Activated naive CD8-positive, alpha-beta T cell treated with anti-CD3 and anti-CD28 coated beads, Interleukin-2, amount 50 U/mL, for 16 hours (primary cell): ENCODE measurements around the gene PRPF40A.

ENCODE experiments used
- DNase-seq: peaks from one replicate; pipeline ENCODE4 v3.0.0-alpha.2; 2020; ENCODE audit warnings: low read depth, low spot score

PRPF40A gene

DNA sequence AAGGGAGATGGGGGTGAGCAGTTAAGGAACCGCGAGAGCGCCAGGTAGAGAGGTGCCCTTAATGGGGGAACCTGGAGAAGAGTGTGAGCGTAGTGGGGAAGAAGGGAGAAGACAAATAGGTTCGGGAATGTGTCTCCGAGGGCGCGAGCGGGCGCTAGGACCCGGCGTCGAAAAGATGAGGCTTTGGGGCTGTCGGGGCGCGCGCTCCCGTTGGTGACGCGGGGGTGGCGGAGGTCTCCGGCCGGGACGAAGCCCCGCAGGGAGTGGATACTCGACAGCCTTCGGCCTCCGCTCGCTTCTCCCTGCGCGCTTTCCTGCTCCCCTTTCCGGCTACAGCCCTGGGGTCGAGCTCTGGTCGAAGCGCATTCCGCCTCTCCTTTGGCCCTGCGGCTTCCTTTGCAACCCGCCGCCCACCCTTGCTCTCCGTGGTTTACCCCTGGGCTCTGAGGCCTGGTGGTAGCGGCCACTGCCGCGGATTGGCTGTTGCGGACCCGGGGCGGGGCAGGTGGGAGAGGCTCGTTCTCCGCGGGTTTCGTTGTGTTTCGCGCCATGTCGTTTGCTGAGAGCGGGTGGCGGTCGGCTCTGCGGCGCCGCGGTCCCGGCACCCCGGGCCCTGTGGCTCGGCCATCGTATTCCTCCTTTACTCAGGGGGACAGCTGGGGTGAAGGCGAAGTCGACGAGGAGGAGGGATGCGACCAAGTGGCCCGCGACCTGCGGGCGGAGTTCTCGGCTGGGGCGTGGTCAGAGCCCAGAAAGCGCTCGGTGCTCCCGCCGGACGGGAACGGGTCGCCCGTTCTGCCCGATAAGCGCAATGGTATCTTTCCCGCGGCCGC lies 1.0 kb upstream of the PRPF40A start, which contains the start of gene ARL6IP6:
Gene ARL6IP6, plus strand, starts transcription at position 545 of the 833 bp plus-strand sequence. Its CDS starts 5 bp downstream, at position 550.
- peak; percentile 86 for DNase-seq

DNA sequence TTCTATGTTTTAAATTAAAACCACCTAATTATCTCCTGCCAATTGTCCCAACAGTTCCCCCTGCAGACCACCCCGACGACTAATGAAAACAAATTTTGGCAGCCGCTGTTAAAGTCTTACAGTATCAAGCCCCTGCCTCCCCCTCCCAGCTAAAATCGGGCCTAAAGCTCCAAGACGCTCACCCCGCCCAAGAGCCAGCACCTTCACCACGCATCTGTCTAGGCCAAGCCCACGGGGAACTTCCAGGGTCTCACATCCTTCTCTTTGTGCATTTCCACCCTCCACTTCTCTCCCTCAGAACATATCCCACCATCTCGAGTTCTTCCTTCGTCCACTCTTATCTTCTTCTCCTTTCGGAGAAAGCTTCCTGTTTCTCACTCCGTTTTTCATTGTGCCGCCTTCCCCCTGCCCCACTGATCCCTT lies 445 bp downstream of the PRPF40A start:
- no peak for DNase-seq

- DNase-seq, result no peak
Measured at GRCh38 chr2:152715854-152716428, 1.3 kb downstream of the PRPF40A start.

GRCh38 chr2:152715112-152715511 lies 2.1 kb downstream of the PRPF40A start:
- no peak for DNase-seq

- no peak for DNase-seq
Measured at GRCh38 chr2:152710713-152711112, 6.5 kb downstream of the PRPF40A start.

GRCh38 chr2:152708742-152709141 lies 8.5 kb downstream of the PRPF40A start:
- no peak for DNase-seq

DNA sequence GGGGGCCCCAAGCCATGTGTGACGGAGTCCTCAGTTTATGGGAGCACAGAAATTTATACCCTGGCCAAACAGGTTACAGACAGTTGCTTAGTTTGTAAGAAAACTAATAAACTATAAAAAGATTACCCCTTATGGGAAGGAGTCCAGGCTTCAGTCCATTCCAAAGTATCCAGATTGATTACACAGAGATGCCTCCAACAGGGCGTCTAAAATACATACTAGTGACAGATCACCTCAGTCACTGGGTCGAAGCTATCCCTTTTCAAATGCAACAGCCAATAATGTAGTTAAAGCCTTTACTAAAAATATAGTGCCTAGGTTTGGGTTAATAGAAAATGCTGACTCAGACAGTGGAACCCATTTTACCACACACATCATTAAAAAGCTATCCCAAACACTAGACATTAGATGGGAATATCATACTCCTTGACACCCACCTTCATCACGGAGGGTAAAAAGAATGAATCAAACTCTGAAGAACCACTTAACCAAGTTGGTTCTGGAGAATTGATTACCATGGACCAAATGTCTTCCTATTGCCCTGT lies 10.7 kb downstream of the PRPF40A start:
- no peak for DNase-seq

- DNase-seq, result no peak
Measured at GRCh38 chr2:152701198-152701597, 16.1 kb downstream of the PRPF40A start.

GRCh38 chr2:152696476-152696875 lies 20.8 kb downstream of the PRPF40A start:
- DNase-seq, result no peak

DNA sequence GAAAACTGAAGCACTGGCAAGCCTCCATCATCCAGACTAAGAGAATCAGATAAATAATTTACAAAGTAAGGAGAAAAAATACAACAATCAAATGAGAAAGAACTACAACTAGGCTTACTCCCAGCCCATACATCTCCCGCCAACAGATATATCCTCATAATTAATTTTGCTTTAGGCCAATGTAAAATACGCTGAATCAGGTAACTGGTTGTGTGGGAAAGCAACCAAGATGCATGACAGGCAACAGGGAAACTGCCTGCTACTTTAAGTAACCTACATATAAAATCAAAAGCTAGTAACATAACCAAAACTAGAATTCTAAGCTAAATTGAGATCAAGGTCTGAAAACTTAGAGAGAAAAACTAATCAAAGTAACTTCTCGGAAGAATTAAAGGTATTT lies 21.5 kb downstream of the PRPF40A start:
- no peak for DNase-seq

DNA sequence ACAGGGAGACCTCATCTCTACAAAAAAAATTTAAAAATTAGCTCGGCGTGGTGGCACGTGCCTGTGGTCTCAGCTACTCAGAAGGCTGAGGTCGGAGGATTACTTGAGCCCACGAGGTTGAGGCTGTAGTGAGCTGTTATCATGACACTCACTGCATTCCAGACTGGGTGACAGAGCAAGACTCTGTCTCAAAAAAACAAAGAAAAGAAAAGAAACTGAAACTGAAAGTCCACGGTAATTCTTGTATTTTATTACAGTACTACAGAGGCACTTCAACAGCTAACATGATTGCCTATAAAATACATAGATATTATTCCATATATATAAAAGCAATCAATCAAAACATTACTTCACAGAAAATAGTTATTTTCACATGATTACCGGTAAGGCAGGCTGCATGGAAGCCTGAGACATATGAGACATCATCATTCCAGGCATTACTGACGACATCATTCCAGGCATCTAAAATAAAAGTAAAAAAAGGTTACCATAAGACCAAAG lies 23.1 kb downstream of the PRPF40A start:
- no peak for DNase-seq

GRCh38 chr2:152693033-152693432 lies 24.2 kb downstream of the PRPF40A start:
- DNase-seq, result no peak

DNA sequence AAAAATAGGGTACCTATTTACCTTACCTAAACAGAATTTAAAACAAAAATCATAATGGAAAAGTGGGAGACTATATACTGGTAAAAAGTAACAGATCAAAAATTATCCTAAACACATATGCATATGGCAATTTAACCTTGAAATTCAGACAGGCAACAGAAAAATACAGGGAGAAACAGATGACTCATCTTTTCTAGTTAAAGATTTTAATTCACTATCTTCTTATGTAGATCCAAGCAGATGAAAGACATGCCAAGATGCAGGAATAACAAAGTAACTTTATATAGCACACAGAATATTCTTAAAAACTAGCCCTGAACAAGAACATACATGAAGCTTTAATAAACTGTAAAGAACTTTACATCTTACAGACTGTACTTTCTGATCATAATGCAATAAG lies 30.9 kb downstream of the PRPF40A start:
- DNase-seq, result no peak

DNA sequence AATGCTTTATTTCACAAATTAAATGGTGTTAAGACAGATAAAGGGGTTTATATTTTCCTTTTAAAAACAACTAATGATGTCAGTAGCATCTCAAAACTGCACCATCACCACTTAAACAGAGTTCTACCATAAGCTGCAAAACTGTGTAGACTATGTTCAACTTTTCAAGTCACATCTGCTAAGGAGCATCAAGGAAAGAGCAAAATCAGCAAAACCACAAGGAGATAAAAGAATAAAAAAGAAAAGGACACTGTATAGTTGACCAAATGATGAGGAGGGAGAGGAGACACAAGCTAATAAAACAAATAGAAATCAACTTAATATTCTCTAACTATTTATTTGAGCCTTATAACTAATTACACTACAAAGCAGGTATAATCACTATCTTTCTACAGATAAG lies 33.9 kb downstream of the PRPF40A start:
- DNase-seq, result no peak

GRCh38 chr2:152682663-152683062 lies 34.6 kb downstream of the PRPF40A start:
- DNase-seq, result no peak

DNA sequence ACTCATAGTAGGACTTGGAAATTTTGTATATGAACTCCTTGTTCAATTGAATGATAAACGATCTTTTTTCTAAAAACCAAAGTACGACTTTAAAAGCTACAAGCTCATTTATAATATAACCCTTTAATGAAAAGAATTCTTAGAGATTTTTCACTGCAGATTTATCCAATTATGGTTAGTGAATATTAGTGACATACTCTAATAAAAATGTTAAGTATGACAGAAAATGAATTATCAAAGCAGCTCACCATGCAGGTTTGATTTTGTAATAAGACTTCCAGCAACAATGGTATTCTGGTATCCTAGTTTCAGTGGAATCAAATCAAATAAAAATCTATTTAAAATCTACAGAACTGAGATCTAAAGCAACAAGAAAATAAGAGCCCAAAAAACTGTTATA lies 38.5 kb downstream of the PRPF40A start:
- DNase-seq, result no peak

- DNase-seq, result no peak
Measured at GRCh38 chr2:152676461-152676860, 40.8 kb downstream of the PRPF40A start.

DNA sequence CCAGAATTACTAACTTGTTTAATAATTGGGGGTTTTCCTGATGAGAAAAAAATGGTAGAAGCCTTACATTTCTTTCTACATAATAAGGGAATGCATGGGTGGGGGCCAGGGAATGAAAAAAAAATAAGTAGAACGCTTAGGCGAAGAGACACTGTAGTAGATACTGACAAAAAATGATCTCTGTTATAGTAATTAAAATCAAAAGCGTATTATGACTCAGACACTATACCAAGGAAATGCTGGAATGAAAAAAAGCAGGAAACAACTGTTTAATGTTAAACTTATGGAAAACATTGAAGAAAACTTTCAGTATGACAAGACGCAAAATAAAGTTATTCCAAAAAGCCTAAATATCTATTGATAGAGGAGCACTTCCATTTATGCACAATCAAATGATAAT lies 42.9 kb downstream of the PRPF40A start:
- DNase-seq, result no peak

GRCh38 chr2:152664725-152665124 lies 52.5 kb downstream of the PRPF40A start:
- DNase-seq, result no peak

GRCh38 chr2:152661076-152661475 lies 56.2 kb downstream of the PRPF40A start:
- no peak for DNase-seq

GRCh38 chr2:152658221-152658620 lies 59.0 kb downstream of the PRPF40A start:
- no peak for DNase-seq

- DNase-seq, result no peak
Measured at GRCh38 chr2:152657043-152657442, 60.2 kb downstream of the PRPF40A start.

DNA sequence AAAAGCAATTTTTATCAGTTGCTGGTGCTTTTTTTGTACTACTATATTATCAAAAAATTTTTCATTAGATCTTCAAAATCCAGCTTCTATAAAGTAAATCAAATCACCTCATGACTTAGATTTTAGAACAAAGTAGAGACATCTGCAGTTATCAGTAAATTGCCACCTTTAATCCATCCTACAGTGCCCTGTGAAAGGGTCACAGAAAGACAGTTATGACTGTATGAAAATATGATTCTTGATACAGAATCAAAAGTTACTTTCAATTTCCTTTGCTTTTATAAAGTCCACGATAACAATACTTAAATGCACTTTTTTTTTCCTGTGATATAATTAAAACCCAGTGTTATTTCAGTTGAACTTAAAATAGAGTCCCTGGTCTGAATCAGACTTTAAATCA lies 61.4 kb downstream of the PRPF40A start:
- DNase-seq, result no peak
